HG03520 (cell line): ENCODE data around the gene TMED3.
"Not testable (repeated sequence)": the region's sequence is repeated elsewhere in the genome, so short reads cannot be mapped to it uniquely, and the experiment has no call there.

Experiments
- ATAC-seq: cut with Tn5 transposase; IDR thresholded peaks from one replicate; pipeline ENCODE4 v1.9.1; 2021; ENCODE audit warnings: mild to moderate bottlenecking, moderate library complexity; ENCODE audit not compliant: unreplicated experiment

The TMED3 gene

DNA sequence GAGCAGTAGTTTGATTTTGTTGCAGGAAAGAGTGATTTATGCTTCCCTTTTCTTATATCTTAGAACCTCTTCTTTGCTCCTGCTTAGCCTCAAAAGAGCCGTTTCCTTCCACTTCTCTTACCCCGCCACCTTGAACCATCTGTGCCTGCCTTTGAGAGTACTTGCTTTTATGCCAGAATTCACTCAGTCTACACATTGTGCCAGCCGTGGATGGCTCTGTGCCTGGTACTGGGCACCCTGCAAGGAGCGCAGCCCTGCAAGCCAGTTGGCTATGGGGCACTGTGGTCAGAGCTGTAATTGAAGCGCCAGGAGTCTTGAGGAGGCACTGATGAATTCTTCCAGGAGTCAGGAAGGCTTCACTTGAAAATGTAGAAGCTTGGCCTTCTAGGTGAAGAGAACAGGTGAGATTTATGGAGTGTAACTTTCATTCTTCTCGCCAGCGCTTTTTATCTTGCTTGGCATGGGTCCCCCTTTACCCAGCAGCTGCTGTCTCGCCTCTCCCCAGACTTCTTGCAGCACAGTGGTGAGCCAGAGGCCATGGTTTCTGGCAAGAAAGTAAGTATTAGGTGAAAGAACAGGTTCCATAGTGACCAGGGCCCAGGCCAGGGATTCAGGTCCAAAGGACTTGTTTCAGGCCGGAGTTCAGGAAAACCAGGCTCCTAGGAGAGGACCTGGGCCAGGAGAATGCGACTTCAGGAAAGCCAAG is 4.9 kb downstream of the TMED3 start:
- ATAC-seq: no peak

DNA sequence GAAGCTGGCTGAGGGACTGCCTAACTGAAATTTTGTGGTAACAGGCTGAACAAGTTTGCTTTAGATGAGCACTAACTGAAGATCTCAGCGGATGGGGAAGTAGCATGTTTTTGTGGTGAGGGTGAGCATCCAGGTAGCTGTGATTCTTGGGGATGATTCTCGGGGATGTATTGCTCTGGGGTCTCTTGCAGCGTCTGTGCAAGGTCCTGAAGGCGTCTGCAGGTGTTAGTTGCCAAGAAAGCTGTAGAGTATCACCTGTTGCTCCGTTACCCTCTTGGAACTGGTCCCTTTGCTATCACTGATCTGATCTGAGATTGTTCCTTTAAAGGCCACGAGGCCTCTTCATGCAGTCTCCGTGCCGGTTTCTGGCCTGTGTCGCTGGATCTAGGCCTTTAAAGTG is 6.0 kb downstream of the TMED3 start:
- no peak for ATAC-seq

GRCh38 chr15:79319973-79320372 is 9.1 kb downstream of the TMED3 start:
- ATAC-seq: not testable (repeated sequence)

DNA sequence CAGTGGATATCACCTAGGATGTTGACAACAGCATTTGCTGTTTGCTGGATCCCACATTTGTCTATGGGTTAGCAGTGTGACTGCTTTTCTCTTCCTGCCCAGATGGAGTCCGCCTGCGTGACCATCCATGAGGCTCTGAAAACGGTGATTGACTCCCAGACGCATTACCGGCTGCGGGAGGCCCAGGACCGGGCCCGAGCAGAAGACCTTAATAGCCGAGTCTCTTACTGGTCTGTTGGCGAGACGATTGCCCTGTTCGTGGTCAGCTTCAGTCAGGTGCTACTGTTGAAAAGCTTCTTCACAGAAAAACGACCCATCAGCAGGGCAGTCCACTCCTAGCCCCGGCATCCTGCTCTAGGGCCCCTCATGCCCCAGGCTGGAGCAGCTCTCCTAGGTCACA is 11.0 kb downstream of the TMED3 start:
- ATAC-seq: no peak

GRCh38 chr15:79322306-79322705 is 11.4 kb downstream of the TMED3 start:
- ATAC-seq: no peak

DNA sequence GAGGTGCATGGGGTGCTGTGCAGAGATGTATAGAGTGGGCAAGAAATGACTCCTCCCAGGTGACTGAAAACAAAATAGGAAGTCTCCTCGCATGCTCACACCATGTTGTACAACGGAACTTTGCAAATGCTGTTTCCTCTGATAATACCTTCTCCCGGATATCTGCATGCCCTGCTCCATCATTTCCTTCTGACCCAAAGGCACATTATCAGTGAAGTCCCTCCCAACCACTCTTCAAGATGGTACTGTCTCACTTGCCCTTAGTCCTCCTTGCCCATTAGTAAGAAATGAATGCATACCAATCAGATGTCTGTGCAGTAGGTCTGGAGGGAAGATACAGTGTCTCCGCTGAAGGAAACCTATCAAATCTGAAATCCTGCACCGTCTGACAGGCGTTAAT is 12.0 kb downstream of the TMED3 start:
- no peak for ATAC-seq

DNA sequence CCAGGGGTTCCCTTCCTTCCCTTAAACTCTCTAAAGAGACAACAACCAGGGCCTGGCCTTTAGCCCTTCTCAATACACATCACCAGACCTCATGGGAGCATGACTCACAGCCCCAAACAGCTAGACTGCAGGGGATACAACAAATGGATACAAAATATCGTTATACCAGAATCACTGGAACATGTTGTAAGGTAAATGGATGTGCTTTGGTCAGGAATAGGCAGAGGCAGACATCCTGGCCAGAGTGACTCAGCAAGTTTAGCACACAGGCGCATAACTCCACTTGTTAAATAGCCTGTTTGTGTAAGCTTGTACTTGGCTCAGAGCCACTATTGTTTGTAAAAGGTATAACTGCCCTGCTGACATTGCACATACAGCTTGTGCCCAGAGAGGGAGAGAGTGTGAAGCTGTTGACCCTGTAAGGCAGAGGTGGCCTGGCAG is 18.3 kb downstream of the TMED3 start:
- no peak for ATAC-seq

DNA sequence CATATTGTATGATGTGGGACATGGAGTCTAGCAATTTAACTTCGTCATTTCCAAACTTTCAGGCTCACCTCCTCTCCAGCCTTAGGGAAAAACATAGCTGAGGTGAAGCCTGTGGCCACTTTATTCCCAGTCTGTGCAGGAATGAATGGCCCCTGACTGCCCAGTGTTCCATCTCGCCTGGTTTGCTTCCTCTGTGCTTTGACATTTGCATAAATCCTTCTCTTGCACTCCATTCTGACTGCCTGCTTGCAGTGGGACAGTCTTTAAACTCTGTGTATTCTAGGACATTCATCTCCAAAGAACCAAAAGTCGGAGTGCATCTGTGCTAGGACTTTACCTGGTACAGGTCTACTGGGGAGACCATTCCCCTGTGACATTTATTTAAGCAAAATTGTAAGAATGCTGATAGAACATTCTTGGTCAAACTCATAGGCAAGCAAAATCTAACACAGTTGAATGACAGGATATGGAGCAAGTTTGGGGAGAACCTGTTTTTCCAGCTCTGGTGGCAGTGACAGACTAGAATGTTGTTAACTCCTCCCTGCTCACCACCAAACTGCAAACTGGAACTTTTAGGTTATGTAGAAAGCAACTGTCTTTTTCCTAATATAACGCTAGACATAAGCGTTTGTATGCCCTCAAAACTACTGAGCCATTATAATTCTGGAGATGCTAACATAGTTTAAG is 22.1 kb downstream of the TMED3 start:
- ATAC-seq: no peak

DNA sequence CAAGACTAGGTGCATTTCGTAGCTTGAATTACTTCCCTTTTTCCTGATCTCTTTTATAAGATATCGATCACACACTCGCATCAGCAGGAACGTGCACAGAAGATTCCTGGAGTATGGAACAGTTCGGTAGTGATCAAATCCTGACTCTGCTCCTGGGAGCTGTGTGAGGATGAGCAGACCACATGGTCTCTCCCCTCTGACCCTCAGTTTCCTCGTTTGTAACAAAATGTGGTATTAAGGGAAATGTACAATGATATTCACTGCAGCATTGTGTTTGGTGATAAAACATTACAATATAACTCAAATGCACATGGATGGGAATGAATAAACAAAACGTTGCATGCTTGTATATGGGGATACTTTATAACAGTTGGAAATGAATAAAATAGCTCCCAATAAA is 26.7 kb downstream of the TMED3 start:
- no peak for ATAC-seq

GRCh38 chr15:79339588-79340314 is 28.8 kb downstream of the TMED3 start:
- no peak for ATAC-seq

DNA sequence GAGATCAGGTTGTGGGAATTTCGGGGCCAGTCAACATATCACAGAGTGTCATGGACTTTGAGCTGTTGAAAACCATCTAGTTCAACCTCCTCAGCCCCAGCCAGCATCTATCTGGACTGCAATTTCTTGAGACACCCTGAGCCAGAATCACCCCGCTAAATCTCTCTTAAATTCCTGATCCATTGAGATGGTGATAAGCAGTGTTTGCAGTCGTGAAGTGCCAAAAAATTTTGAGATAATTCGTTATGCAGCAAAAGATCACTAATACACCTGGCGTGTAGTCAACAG is 29.3 kb downstream of the TMED3 start:
- ATAC-seq: no peak

DNA sequence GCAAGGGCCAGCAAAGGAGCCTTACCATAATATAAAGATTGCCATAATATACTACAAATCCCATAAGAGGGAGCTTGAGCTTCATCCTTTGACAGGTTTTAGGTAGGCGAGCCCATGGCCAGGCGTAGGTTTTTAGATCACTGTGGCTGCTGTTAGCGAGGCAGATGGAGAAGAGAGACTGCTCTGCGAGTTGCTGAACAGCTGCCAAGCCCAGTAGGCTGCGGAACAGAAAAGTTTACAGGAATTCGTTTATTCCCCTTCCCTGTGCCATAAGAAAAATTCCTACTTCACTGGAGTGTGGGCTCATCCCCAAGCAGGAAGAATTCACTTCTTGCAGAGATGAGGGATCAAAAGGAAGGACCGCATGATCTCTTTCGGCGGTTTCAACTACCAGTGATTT is 30.5 kb downstream of the TMED3 start:
- ATAC-seq: no peak

- no peak for ATAC-seq
Measured at GRCh38 chr15:79349525-79349924, 38.6 kb downstream of the TMED3 start.

DNA sequence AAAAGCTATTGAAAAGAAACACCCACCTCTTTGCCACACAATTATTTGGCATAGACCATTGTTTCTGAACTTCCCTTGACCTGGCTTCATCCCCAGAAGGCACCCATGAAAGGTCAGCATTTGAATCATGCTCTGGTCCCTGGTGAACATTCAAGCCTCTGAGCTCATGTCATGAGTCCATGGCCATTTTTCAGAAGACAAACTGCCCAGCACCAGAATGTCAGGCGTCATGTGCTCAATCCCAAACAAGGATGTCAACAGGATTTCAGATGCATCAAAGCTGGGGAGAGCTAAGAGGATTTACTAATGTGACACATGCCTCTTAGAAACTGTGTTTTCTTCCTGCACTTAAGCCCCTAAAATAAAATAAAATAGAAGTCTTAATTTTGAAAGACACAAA is 41.3 kb downstream of the TMED3 start:
- ATAC-seq: no peak

DNA sequence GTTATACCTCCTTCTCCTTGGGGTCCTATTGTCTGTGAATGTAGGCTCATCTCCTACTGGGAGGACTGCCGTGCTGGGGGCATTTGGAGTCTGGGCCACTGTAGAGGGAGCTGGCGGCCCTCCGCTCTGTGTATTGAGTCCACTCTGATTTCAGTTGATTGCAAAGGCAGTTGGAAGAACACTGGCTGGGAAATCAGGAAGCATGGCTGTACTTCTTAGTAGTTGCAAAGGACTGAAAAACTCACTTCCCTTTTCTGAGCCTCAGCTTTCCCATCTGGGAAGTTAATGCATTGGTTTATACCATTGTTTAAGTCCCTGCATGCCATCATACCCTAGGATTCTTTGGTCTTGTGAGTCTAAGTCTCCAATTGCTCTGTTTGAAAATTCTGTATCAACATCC is 46.7 kb downstream of the TMED3 start:
- no peak for ATAC-seq

DNA sequence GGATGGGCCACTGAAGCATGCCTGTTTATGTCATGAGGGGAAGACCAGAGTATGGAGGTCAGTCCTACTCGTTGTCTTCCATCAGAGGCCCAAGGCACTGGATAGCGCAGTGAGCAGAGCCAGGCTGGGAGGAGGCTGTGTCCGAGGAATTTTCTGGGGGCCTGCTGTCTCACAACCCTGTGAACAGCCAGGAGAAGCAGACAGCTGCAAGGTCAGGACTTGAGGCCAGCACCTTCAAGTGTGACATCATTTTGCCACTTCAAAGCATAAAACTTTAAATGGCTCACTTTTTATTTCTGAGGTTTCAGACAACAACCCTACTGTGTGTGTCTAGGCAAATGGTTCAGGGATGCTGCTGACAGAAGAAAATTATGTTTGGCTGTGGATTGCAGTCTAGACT is 47.2 kb downstream of the TMED3 start:
- ATAC-seq: no peak

DNA sequence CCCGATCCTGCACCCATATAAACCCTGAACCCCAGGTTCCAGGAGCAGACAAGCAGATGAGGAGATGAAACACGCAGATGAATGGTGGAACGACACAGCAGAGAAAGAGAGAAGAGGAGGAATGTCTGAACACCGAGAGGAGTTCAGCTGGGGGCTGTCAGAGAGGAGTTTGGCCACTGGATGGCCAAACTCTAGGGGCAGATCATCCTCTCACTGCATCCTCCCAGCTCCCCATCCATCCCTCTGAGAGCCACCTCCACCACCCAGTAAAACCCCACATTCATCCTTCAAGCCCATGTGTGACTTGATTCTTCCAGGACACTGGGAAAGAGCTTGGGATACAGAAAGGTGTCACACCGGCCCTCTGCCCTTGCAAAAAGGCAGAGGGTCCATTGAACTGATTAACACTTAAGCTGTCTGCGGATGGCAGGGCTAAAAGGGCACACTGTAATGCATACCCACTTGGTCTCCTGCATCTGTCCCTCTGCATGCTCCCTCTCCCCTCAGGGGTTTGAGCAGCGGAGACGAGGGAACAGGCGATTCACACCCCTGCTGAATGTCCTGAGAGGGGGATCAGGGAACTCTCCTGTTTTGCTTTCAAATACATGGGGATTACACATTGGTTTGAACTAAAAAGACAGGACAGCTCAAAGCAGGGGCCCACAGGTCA is 53.8 kb downstream of the TMED3 start:
- ATAC-seq: no peak

DNA sequence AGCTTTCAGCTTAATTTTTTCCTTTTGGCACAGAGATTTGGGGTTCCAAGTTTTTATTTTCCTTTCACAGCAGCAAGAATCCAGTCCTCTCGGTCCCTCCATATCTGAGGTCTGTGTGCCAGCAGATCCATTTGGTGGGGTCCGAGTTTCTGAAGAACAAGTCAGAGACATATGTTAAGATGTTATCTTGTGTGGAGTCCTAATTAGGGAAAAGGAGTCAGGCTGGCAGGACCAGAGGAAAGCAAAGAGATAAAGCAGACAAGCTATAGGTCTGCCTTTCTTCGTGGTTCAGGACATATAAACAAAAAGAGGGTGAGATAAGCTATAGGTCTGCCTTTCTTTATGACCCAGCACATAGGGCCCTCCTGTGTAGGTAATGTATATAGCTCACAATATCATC is 54.9 kb downstream of the TMED3 start:
- no peak for ATAC-seq

DNA sequence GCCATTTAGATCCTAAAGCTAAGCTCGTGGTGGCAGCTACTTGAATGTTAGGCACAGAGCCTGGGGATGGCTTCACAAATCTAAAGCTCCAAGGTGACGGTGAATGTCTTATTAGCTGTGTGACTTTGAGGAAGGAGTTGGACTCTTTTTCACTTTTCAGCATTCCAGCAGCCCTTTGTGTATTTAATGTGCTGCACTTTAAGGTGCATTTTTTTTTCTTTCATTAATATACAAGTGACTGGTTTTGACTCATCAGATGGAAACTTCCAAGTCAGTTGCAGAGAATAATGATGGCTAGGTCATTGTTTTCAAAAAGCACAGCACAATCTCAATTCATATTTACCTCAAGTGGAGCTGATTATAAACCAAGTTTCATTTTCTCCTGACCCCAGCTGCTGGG is 55.8 kb downstream of the TMED3 start:
- ATAC-seq: no peak

GRCh38 chr15:79370716-79371115 is 59.8 kb downstream of the TMED3 start:
- no peak for ATAC-seq

DNA sequence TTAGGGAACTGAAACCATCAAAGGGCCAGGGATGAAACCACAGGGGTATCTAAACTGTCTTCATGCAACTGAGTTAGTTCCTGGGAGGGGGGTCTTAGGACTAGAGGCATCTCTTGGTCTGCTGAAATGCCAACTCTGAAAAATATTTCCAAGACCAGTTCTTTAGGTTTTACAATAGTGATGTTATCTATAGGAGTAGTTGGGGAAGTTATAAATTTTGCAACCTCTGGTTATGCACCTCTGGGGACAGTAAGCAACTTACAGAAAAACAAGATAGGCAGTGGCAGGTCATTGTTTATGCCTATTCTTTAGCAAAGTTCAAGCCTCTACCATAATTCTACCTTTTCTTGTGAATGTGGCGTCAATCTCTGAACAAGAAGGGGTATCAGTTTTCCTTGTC is 60.7 kb downstream of the TMED3 start:
- ATAC-seq: no peak

DNA sequence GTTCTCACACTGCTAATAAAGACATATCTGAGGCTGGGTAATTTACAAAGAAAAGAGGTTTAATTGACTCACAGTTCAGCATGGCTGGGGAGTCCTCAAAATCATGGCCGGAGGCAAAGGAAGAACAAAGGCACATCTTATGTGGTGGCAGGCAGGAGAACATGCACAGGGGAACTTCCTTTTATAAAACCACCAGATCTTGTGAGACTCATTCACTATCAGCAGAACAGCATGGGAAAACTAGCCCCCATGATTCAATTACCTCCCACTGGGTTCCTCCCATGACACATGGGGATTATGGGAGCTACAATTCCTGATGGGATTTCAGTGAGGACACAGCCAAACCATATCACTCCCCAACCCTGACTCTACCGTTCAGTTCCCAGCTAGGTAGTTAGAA is 61.5 kb downstream of the TMED3 start:
- no peak for ATAC-seq
